ENCODE measurements around the gene HIF1A. TPM values are rescaled to one million over a fixed set of nuclear protein-coding genes. Genes with fewer than 3 reads are reported as not detected.
"Not testable (repeated sequence)": the region's sequence is repeated elsewhere in the genome, so short reads cannot be mapped to it uniquely, and the experiment has no call there.

Gene HIF1A
- total RNA-seq, result 47.1 TPM
- long read RNA-seq, transcript HIF1A-203 (15 exons, 3,922 nt), result minor isoform, 16 of 76 reads
- long read RNA-seq, transcript HIF1A-202 (15 exons, 3,919 nt), result major isoform, 42 of 76 reads
- long read RNA-seq, transcript HIF1A-201 (14 exons, 3,555 nt), result minor isoform, 5 of 76 reads
- long read RNA-seq, partial matches to known transcripts, result 9 of 76 reads
- long read RNA-seq, other reads (novel, unspliced or antisense), result 4 of 76 reads

DNA sequence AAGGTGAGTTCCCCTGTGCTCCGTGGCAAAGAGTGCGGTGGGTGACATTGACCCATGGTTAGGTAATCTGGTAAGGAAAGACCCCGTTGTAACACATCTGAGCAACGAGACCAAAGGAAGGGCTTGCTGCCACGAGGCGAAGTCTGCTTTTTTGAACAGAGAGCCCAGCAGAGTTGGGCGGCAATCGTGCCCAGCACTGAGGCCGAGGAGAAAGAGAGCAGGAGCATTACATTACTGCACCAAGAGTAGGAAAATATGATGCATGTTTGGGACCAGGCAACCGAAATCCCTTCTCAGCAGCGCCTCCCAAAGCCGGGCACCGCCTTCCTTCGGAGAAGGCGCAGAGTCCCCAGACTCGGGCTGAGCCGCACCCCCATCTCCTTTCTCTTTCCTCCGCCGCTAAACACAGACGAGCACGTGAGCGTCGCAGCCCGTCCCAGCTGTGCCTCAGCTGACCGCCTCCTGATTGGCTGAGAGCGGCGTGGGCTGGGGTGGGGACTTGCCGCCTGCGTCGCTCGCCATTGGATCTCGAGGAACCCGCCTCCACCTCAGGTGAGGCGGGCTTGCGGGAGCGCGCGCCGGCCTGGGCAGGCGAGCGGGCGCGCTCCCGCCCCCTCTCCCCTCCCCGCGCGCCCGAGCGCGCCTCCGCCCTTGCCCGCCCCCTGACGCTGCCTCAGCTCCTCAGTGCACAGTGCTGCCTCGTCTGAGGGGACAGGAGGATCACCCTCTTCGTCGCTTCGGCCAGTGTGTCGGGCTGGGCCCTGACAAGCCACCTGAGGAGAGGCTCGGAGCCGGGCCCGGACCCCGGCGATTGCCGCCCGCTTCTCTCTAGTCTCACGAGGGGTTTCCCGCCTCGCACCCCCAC lies at the start of gene HIF1A:
Gene HIF1A, plus strand, starts transcription at position 684 of the 865 bp plus-strand sequence. CDS start 292 bp downstream, outside the sequence.
- DNase-seq (peak; percentile 98), ATAC-seq (ENCODE audit: poor library complexity) (peak; percentile 97)
- intact Hi-C loops (cut with DNase I), result no loop called here

- ATAC-seq (ENCODE audit: poor library complexity) (no peak), DNase-seq (no peak)
- intact Hi-C loops (cut with DNase I), result no loop called here
Observed at GRCh38 chr14:61646366-61647116, 48.8 kb upstream of the HIF1A start.

GRCh38 chr14:61647704-61648103 lies 47.6 kb upstream of the HIF1A start:
- no peak for DNase-seq
- ATAC-seq (ENCODE audit: poor library complexity), result no peak
- intact Hi-C loops (cut with DNase I), result no loop called here

- ATAC-seq (ENCODE audit: poor library complexity) (no peak), DNase-seq (no peak)
- intact Hi-C loops (cut with DNase I), result no loop called here
Observed at GRCh38 chr14:61648377-61648776, 46.9 kb upstream of the HIF1A start.

- no peak for ATAC-seq (ENCODE audit: poor library complexity)
- no peak for DNase-seq
- intact Hi-C loops (cut with DNase I), result no loop called here
Observed at GRCh38 chr14:61649283-61649682, 46.0 kb upstream of the HIF1A start.

DNA sequence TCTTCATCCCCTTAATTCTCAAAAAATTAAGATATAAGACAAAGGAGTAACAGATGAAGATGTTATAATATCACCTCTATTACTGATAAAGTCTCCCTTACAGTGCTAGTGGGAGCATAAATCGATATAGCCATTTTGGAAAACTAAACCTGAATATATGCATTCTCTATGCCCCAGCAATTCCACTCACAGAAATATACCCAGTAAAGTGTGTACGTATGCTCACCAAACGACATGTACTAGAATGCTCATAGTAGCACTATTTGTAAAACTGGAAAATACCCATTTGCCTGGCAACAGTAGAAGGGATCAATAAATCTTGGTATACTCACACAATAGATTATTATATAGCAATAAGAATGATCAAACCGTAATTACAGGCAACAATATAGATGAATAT lies 44.0 kb upstream of the HIF1A start:
- DNase-seq (no peak), ATAC-seq (ENCODE audit: poor library complexity) (no peak)
- intact Hi-C loops (cut with DNase I), result no loop called here

DNA sequence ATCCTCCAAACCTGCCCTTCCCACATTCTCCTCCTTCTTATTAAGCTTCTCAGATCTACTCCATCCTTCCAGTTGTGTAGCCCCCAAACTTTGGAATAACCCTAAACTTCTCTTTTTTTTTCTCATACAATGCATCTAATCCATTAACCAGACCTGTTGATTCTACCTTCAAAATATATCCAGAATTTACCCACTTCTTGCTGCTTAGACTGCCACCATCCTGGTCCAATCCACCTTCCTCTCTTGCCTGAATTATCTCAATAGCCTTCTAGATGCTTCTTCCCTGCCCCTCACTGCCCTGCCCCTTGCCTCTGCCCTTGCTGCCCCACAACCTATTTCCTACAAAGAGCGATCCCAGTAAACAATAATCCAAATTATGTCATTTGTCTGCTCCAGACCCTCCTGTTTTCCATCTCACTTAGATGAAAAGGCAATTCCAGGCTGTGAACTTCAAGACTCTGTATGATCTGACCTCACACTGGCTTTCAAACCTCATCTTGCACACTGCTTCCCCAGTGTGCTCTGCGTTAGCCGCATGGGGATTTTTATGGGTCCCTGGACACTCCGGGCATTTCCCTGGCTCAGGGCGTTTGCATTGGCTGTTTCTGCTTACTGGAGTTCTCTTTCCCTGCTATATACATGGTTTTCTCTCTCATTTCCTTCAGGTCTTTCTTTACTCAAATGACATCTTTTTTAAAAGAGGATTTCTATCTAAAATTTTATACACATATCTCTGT lies 42.6 kb upstream of the HIF1A start:
- intact Hi-C loops (cut with DNase I), result no loop called here
- DNase-seq, result no peak
- no peak for ATAC-seq (ENCODE audit: poor library complexity)

DNA sequence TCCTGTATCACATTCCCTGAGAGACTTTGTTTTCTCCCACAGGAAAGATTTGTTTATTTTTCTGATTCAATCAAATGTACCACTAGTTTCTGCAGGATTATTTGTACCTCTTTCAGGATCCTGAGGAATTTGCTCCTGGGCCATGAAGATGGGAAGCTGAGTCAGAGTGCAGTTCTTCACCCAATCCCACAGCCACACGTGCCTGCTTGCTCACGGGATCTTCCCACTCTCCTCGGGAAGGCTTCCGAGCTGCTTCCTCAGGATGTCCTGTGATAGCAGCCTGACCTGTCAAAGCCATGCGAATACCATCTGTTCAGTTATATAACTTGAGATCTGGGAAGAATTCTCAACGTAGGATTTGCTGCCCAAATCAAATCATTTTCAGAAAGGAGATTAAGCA lies 41.8 kb upstream of the HIF1A start:
- intact Hi-C loops (cut with DNase I), result no loop called here
- ATAC-seq (ENCODE audit: poor library complexity) (peak; percentile 39), DNase-seq (no peak)

DNA sequence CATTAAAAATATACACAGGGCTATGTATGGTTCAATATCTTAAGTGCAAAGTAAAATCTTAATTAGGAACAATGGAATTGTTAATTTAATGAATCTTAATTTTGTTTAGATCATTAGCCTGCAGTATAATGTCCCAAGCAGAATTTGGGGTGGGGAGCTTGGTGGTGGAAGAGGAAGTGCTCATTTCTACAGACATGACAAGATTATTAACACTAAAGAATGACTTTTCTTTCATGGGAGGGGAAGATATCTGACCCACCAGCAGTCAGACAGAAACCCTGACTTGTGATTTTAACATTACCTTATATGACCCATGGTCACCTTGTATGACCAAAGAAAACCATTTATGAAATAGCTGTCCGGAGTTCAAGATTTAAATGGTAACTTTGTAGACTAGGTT lies 41.3 kb upstream of the HIF1A start:
- intact Hi-C loops (cut with DNase I), result no loop called here
- ATAC-seq (ENCODE audit: poor library complexity) (no peak), DNase-seq (no peak)

- DNase-seq, result no peak
- no peak for ATAC-seq (ENCODE audit: poor library complexity)
- intact Hi-C loops (cut with DNase I), result no loop called here
Observed at GRCh38 chr14:61655777-61656176, 39.5 kb upstream of the HIF1A start.

GRCh38 chr14:61656341-61656740 lies 39.0 kb upstream of the HIF1A start:
- DNase-seq, result no peak
- no peak for ATAC-seq (ENCODE audit: poor library complexity)
- intact Hi-C loops (cut with DNase I), result no loop called here

DNA sequence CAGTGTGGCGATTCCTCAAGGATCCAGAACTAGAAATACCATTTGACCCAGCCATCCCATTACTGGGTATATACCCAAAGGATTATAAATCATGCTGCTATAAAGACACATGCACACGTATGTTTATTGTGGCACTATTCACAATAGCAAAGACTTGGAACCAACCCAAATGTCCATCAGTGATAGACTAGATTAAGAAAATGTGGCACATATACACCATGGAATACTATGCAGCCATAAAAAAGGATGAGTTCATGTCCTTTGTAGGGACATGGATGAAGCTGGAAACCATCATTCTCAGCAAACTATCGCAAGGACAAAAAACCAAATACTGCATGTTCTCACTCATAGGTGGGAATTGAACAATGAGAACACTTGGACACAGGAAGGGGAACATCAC lies 37.2 kb upstream of the HIF1A start:
- ATAC-seq (ENCODE audit: poor library complexity); intact Hi-C loops (cut with DNase I): not testable (repeated sequence)

DNA sequence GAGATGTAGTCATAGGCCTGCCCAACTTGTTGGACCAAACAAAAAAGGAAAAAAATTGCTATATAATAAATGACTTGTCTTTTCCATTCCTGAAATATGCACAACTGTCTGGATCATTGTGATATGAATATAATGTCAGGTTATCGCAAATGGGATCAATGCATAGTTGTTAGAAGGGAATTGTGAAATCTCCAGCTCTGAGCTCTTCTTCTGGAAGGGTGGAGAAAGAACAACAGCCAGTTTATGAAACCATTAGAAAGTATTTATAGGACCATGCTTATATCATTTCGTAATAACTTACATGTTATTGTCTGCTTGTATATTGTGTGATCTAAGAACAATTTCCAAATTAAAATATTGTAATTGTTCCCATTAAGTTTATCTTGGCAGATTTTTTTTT lies 35.7 kb upstream of the HIF1A start:
- DNase-seq (no peak), ATAC-seq (ENCODE audit: poor library complexity) (no peak)
- intact Hi-C loops (cut with DNase I), result no loop called here

More for the DNA sequence above, 37.2 kb upstream of the HIF1A start:
- not testable (repeated sequence) for DNase-seq

DNA sequence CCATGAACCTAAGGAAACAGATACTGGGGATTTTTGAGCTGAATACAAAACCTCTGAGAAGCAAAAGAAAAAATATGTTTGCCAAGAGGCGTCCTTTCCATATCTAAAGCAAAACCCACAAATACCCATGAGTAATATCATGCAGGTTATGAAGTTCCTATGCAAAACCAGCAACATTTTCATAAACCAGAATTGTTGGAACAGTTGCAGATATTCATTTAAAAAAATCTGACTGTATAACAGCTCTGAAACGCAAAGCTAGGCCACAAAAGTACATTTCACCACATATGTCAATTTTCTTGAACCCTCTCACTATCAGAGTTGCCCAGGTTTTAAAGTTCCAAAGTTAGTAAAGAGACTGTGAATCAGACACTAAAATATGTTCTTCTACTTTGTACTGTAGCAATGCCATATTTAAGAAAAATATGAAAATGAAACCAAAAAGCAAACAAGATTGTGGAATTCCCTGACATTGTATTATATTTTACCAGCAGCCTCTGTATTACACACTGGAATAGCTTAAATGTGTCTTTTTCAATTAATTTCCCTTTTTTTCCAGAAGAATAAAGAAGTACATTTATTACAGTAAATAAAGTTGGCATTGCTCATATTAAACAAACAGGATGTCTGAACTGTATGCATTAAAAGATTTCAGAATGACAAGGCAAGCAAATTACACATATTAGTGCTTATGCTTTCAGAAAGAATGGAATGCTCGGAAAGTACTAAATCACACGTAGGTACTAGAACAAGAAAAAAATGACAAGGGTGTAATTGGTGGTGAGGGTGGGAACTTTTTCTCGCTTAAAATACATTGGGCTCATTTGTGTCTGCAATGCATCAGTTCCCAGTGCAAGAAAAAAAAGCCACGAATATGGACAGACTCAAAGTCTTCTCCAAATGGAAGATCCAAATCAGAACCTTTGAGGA lies 33.6 kb upstream of the HIF1A start:
- ATAC-seq (ENCODE audit: poor library complexity), result no peak
- intact Hi-C loops (cut with DNase I), result no loop called here
- DNase-seq, result no peak

GRCh38 chr14:61662437-61663311 lies 32.6 kb upstream of the HIF1A start:
- no peak for DNase-seq
- ATAC-seq (ENCODE audit: poor library complexity), result peak; percentile 52
- intact Hi-C loops (cut with DNase I), result no loop called here

GRCh38 chr14:61663312-61663979 lies 31.9 kb upstream of the HIF1A start:
- intact Hi-C loops (cut with DNase I), result no loop called here
- no peak for DNase-seq
- ATAC-seq (ENCODE audit: poor library complexity), result peak; percentile 48

Data from Right ventricle myocardium superior (tissue), 1 donor.